Mesothelial cell of epicardium (in vitro differentiated cells): Measurements from ENCODE around the gene GET4. TPM values are rescaled to one million over a fixed set of nuclear protein-coding genes. Genes with fewer than 3 reads are reported as not detected.

Experiments used
- DNase-seq, 2 experiments: peaks; one replicate each; pipeline ENCODE4 v3.0.0; 2021; ENCODE audit warnings: low spot score in 2 of 2; ENCODE audit not compliant: unreplicated experiment in 2 of 2
- H3K27ac Mint-ChIP-seq: 2 replicates; pipeline ENCODE4 v1.8.0; 2021; ENCODE audit warnings: mixed read lengths
- H3K27me3 Mint-ChIP-seq: 2 replicates; pipeline ENCODE4 v1.8.0; 2021; ENCODE audit warnings: low read depth, mixed read lengths
- H3K36me3 Mint-ChIP-seq: 2 replicates; pipeline ENCODE4 v1.8.0; 2021; ENCODE audit warnings: mixed read lengths
- H3K4me1 Mint-ChIP-seq: 2 replicates; pipeline ENCODE4 v1.8.0; 2021; ENCODE audit warnings: mixed read lengths
- H3K4me3 Mint-ChIP-seq: 2 replicates; pipeline ENCODE4 v1.8.0; 2021; ENCODE audit warnings: mild to moderate bottlenecking, moderate library complexity, mixed read lengths
- H3K9me3 Mint-ChIP-seq: 2 replicates; pipeline ENCODE4 v1.8.0; 2021; ENCODE audit warnings: mixed read lengths
- total RNA-seq: library from RNA; stranded (reverse); gene quantifications from 3 replicates; pipeline ENCODE4 v1.2.1, GENCODE V29; 2021
- TF ChIP-seq, protein P1 (sequence below): fragments of 200-600 bp; sonication (generic); IDR thresholded peaks from one replicate; pipeline ENCODE4 v1.5.0; 2021; ENCODE audit warnings: antibody characterized with exemption; ENCODE audit not compliant: unreplicated experiment

Gene GET4
- total RNA-seq, 1 donor from 2014 or later: 77.6 TPM

GRCh38 chr7:932651-932975 lies 56.3 kb downstream of the GET4 start:
- no peaks in the 10 kb centered on the region for H3K4me1 Mint-ChIP-seq
- no peak overlapping the region for H3K27ac Mint-ChIP-seq
- H3K36me3 Mint-ChIP-seq: no peaks in the 10 kb centered on the region
- H3K4me3 Mint-ChIP-seq: no peak overlapping the region
- DNase-seq: no peak
- H3K27me3 Mint-ChIP-seq: no peaks in the 10 kb centered on the region
- H3K9me3 Mint-ChIP-seq: no peaks in the 10 kb centered on the region
- TF ChIP-seq, protein P1, sequence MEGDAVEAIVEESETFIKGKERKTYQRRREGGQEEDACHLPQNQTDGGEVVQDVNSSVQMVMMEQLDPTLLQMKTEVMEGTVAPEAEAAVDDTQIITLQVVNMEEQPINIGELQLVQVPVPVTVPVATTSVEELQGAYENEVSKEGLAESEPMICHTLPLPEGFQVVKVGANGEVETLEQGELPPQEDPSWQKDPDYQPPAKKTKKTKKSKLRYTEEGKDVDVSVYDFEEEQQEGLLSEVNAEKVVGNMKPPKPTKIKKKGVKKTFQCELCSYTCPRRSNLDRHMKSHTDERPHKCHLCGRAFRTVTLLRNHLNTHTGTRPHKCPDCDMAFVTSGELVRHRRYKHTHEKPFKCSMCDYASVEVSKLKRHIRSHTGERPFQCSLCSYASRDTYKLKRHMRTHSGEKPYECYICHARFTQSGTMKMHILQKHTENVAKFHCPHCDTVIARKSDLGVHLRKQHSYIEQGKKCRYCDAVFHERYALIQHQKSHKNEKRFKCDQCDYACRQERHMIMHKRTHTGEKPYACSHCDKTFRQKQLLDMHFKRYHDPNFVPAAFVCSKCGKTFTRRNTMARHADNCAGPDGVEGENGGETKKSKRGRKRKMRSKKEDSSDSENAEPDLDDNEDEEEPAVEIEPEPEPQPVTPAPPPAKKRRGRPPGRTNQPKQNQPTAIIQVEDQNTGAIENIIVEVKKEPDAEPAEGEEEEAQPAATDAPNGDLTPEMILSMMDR: no peak

GRCh38 chr7:934469-935163 lies 58.3 kb downstream of the GET4 start:
- no peaks in the 10 kb centered on the region for H3K9me3 Mint-ChIP-seq
- H3K27me3 Mint-ChIP-seq: no peaks in the 10 kb centered on the region
- TF ChIP-seq, protein P1: no peak
- H3K36me3 Mint-ChIP-seq: no peaks in the 10 kb centered on the region
- peak in 1 of 2 experiments; percentile 13 for DNase-seq
- no peak overlapping the region for H3K27ac Mint-ChIP-seq
- no peak overlapping the region for H3K4me3 Mint-ChIP-seq
- H3K4me1 Mint-ChIP-seq: no peaks in the 10 kb centered on the region

GRCh38 chr7:935164-935873 lies 59.0 kb downstream of the GET4 start:
- H3K27ac Mint-ChIP-seq: no peak overlapping the region
- H3K27me3 Mint-ChIP-seq: peaks cover 7% of the 10 kb centered on the region
- no peak overlapping the region for H3K4me3 Mint-ChIP-seq
- peaks cover 6% of the 10 kb centered on the region for H3K9me3 Mint-ChIP-seq
- peak in 1 of 2 experiments; percentile 18 for DNase-seq
- TF ChIP-seq, protein P1: no peak
- no peaks in the 10 kb centered on the region for H3K4me1 Mint-ChIP-seq
- H3K36me3 Mint-ChIP-seq: no peaks in the 10 kb centered on the region

GRCh38 chr7:935874-936385 lies 59.6 kb downstream of the GET4 start:
- Mint-ChIP-seq H3K9me3 (peaks cover 12% of the 10 kb centered on the region), H3K4me3 (no peak overlapping the region), H3K27me3 (peaks cover 11% of the 10 kb centered on the region), H3K36me3 (no peaks in the 10 kb centered on the region), H3K4me1 (no peaks in the 10 kb centered on the region), H3K27ac (no peak overlapping the region)
- peak in 1 of 2 experiments; percentile 8 for DNase-seq
- TF ChIP-seq, protein P1: no peak

DNA sequence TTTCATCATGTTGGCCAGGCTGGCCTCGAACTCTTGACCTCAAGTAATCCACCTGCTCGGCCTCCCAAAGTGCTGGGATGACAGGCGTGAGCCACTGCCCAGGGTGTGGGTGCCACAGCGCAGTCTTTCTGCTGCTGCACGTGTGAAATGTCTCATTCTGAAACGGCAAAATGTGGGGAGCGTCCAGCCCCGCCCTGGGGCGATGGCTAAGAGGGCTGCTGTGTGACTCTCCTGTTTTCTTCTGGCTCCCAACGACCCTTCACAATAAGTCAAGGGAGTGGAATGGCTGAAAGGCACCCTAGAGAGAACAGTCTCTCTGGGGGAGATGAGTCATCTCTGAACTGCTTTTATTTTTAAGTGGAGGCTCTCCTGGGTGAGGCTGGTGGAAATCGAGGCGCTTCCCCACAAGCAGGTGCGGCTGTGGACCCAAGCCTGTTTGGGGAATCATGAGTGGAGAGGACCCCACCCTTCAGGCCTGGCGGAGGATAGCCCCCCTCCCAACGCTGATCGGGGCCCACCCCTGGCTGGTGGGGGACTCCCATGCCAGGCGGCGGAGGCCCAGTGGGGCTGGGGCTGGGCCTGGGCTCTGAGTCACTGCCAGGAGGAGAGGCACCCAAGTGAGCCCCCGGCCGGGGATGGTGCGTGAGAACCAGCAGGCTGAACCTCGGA lies 60.2 kb downstream of the GET4 start:
- Mint-ChIP-seq H3K9me3 (peaks cover 16% of the 10 kb centered on the region), H3K27me3 (peaks cover 17% of the 10 kb centered on the region), H3K4me3 (no peak overlapping the region), H3K36me3 (no peaks in the 10 kb centered on the region), H3K4me1 (no peaks in the 10 kb centered on the region), H3K27ac (no peak overlapping the region)
- DNase-seq: peak in 1 of 2 experiments; percentile 19
- TF ChIP-seq, protein P1: no peak
